Panc1 (cell line): ENCODE results near the gene LRMDA. TPM values are rescaled to one million over a fixed set of nuclear protein-coding genes. Genes with fewer than 3 reads are reported as not detected.

Experiments used
- ATAC-seq: fragments of 200-7000 bp; cut with Tn5 transposase; 2 replicates; pipeline ENCODE4 v1.9.1; 2020; ENCODE audit warnings: mild to moderate bottlenecking, moderate library complexity
- BruUV-seq: library from RNA; stranded (reverse); fragments of 400-500 nt; replicated peaks from 2 replicates; lab custom pipeline; 2021; lab: Mats Ljungman, UMichigan
- CTCF ChIA-PET: fragments of 300-600 bp; sonication (Branson Sonifier 250); formaldehyde crosslinking; loops from one replicate; lab custom pipeline; 2022; ENCODE audit warnings: antibody characterized with exemption; lab: Charles Lee
- POLR2A ChIA-PET: fragments of 300-600 bp; sonication (Branson Sonifier 250); formaldehyde crosslinking; loops from one replicate; lab custom pipeline; 2022; ENCODE audit warnings: antibody characterized with exemption; lab: Charles Lee
- DNase-seq: peaks from one replicate; pipeline ENCODE4 v3.0.0-alpha.2; 2010; ENCODE audit warnings: low read depth, low spot score
- H3K27ac ChIP-seq: 2 replicates; pipeline ENCODE4 v1.5.1; 2011; ENCODE audit warnings: mild to moderate bottlenecking, low read length, inconsistent platforms
- H3K27me3 ChIP-seq: fragments of 200-500 bp; sonication (Bioruptor generic); 2 replicates; pipeline ENCODE4 v1.6.0; 2014; ENCODE audit warnings: low read length, inconsistent platforms; ENCODE audit not compliant: control insufficient read depth, insufficient read depth
- H3K36me3 ChIP-seq: fragments of 200-500 bp; sonication (Bioruptor generic); 2 replicates; pipeline ENCODE4 v1.5.1; 2014; ENCODE audit warnings: inconsistent platforms, mild to moderate bottlenecking, low read length, moderate library complexity; ENCODE audit not compliant: control insufficient read depth, insufficient read depth
- H3K4me1 ChIP-seq: 2 replicates; pipeline ENCODE4 v1.5.1; 2011; ENCODE audit warnings: inconsistent platforms, mild to moderate bottlenecking, low read length, moderate library complexity; ENCODE audit not compliant: control insufficient read depth, insufficient read depth
- H3K4me3 ChIP-seq, 2 experiments: 2 replicates each; pipeline ENCODE4 v1.5.1; 2011 to 2012; ENCODE audit warnings: low read depth in 2 of 2, low read length in 2 of 2, mild to moderate bottlenecking in 2 of 2, inconsistent platforms in 1 of 2, moderate library complexity in 1 of 2
- H3K9me3 ChIP-seq: fragments of 200-500 bp; sonication (Bioruptor generic); 2 replicates; pipeline ENCODE4 v1.5.1; 2014; ENCODE audit warnings: low read depth, mild to moderate bottlenecking, inconsistent platforms, low read length, moderate library complexity; ENCODE audit not compliant: control insufficient read depth, insufficient read depth
- CTCF ChIP-seq: fragments of 450-650 bp; IDR thresholded peaks from 2 replicates; pipeline ENCODE4 v1.5.1; 2017; ENCODE audit warnings: mild to moderate bottlenecking
- POLR2AphosphoS5 ChIP-seq: IDR thresholded peaks from 2 replicates; pipeline ENCODE4 v1.6.1; 2012; ENCODE audit warnings: mild to moderate bottlenecking, low read depth, low read length, moderate library complexity
- REST ChIP-seq, 2 experiments: IDR thresholded peaks; 2 replicates each; pipeline ENCODE4 v1.6.1; 2011 to 2012; ENCODE audit warnings: low read depth in 2 of 2, control low read depth in 1 of 2, low read length in 1 of 2, mild to moderate bottlenecking in 1 of 2, moderate library complexity in 1 of 2; ENCODE audit not compliant: insufficient read depth in 1 of 2
- SIN3A ChIP-seq: IDR thresholded peaks from 2 replicates; pipeline ENCODE4 v1.6.1; 2012; ENCODE audit warnings: low read depth, mild to moderate bottlenecking, low read length, moderate library complexity, borderline replicate concordance; ENCODE audit not compliant: insufficient read depth
- TCF7L2 ChIP-seq: IDR thresholded peaks from 2 replicates; pipeline ENCODE4 v1.6.1; 2011; ENCODE audit warnings: mild to moderate bottlenecking, low read depth, low read length, inconsistent platforms
- in situ Hi-C: cut with HindIII; loops from 2 replicates; pipeline ENCODE4 v1.10.0; 2016; ENCODE audit warnings: low sequenced_read_pairs, low pct_unique_long_range_greater_than_20kb
- intact Hi-C: fragments of 100-400 bp; cut with micrococcal nuclease; formaldehyde crosslinking; loops from one replicate; pipeline ENCODE4 v1.10.0; 2022; ENCODE audit not compliant: unreplicated experiment
- total RNA-seq: library from RNA; stranded (reverse); gene quantifications from one replicate; pipeline ENCODE4 v1.2.1, GENCODE V29; 2021; ENCODE audit not compliant: unreplicated experiment

The LRMDA gene
- total RNA-seq, 1 experiment from 2014 or later: 1.2 TPM

GRCh38 chr10:76245951-76246495, 814.6 kb downstream of the LRMDA start:
- Histone ChIP-seq H3K4me3 (no peak overlapping the region), H3K4me1 (no peaks in the 10 kb centered on the region), H3K27ac (no peak overlapping the region), H3K27me3 (no peaks in the 10 kb centered on the region), H3K36me3 (no peaks in the 10 kb centered on the region), H3K9me3 (no peaks in the 10 kb centered on the region)
- ATAC-seq (no peak), DNase-seq (no peak)
- ChIA-PET POLR2A (no interaction called here), CTCF (no interaction called here)
- intact Hi-C loops: no loop called here
- BruUV-seq: no TSS peak
- in situ Hi-C loops: no loop called here
- no peak for TF ChIP-seq REST (IDR thresholded peaks at IDR 0.05; ENCODE audit: insufficient read depth in 1 of 2, low read depth in 2 of 2, low read length in 1 of 2)
- no peak for TF ChIP-seq CTCF
- TF ChIP-seq TCF7L2: no peak
- TF ChIP-seq SIN3A: no peak
- no peak for TF ChIP-seq POLR2AphosphoS5

- POLR2A ChIA-PET: no interaction called here
- BruUV-seq: no TSS peak
These were observed 817.3 kb downstream of the LRMDA start for GRCh38 chr10:76248649-76249200.

More at GRCh38 chr10:76248649-76249200, 817.3 kb downstream of the LRMDA start:
- H3K9me3 ChIP-seq: no peaks in the 10 kb centered on the region
- CTCF ChIA-PET: no interaction called here
- no peak for ATAC-seq
- H3K4me3 ChIP-seq: no peak overlapping the region
- intact Hi-C loops (no loop called here), in situ Hi-C loops (no loop called here)
- H3K27ac ChIP-seq: no peak overlapping the region
- no peaks in the 10 kb centered on the region for H3K4me1 ChIP-seq
- TF ChIP-seq POLR2AphosphoS5 (no peak), SIN3A (no peak), CTCF (no peak), REST (IDR thresholded peaks at IDR 0.05; ENCODE audit: insufficient read depth in 1 of 2, low read depth in 2 of 2, low read length in 1 of 2) (no peak), TCF7L2 (no peak)
- no peak for DNase-seq
- H3K27me3 ChIP-seq: no peaks in the 10 kb centered on the region
- H3K36me3 ChIP-seq: no peaks in the 10 kb centered on the region
